Cardiac fibroblast (primary cell): Measurements from ENCODE around the gene PLPPR2.
"Not testable (repeated sequence)": the region's sequence is repeated elsewhere in the genome, so short reads cannot be mapped to it uniquely, and the experiment has no call there.

Experiments used
- DNase-seq, 2 donors: peaks; one replicate each; pipeline versions ENCODE4 v3.0.0 to v3.0.0-alpha.2; 2010; ENCODE audit warnings: low read depth in 2 of 2
- H3K4me3 ChIP-seq, 2 donors: replicated peaks in 1 of 2; 1 replicate in 1 of 2; 2 replicates in 1 of 2; pipeline ENCODE4 v1.5.1; 2011; ENCODE audit warnings: low read depth in 2 of 2, low read length in 2 of 2, mild to moderate bottlenecking in 2 of 2, moderate library complexity in 1 of 2
- TF ChIP-seq, protein P1 (sequence below): IDR thresholded peaks from one replicate; pipeline ENCODE4 v1.5.1; 2011; ENCODE audit warnings: low read depth, mild to moderate bottlenecking, low read length, inconsistent platforms

Gene PLPPR2

DNA sequence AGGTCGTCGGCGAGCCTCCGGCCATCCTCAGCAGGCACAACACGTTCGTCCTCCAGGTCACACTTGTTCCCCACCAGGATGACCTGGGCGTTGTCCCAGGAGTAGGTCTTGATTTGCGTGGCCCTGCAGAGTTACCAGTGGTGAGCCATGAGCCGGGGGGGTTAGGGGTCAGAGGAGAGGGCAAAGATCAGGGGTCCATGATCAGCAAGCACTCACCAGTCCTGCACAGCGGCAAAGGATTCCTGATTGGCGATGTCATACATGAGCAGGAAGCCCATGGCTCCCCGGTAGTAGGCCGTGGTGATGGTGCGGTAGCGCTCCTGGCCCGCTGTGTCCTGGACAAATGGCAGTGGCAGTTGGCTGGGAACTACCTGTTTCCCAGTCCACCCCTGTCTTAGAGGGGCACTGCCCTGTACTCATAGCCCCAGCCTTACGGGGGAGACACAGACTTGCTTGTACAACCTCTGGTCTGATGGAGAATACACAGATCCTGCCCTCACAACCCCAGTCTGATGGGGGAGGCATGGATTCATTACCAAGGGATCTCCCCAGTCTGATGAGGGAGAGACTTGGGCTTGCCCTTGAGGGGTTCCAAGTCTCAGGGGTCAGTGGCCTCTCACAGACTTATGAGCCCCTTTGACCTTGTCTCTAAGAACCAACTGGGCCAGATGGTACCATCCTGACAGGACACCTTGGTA lies 19.6 kb upstream of the PLPPR2 start:
- TF ChIP-seq, protein P1, sequence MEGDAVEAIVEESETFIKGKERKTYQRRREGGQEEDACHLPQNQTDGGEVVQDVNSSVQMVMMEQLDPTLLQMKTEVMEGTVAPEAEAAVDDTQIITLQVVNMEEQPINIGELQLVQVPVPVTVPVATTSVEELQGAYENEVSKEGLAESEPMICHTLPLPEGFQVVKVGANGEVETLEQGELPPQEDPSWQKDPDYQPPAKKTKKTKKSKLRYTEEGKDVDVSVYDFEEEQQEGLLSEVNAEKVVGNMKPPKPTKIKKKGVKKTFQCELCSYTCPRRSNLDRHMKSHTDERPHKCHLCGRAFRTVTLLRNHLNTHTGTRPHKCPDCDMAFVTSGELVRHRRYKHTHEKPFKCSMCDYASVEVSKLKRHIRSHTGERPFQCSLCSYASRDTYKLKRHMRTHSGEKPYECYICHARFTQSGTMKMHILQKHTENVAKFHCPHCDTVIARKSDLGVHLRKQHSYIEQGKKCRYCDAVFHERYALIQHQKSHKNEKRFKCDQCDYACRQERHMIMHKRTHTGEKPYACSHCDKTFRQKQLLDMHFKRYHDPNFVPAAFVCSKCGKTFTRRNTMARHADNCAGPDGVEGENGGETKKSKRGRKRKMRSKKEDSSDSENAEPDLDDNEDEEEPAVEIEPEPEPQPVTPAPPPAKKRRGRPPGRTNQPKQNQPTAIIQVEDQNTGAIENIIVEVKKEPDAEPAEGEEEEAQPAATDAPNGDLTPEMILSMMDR = no peak
- DNase-seq = no peak
- no peak overlapping the region for H3K4me3 ChIP-seq

DNA sequence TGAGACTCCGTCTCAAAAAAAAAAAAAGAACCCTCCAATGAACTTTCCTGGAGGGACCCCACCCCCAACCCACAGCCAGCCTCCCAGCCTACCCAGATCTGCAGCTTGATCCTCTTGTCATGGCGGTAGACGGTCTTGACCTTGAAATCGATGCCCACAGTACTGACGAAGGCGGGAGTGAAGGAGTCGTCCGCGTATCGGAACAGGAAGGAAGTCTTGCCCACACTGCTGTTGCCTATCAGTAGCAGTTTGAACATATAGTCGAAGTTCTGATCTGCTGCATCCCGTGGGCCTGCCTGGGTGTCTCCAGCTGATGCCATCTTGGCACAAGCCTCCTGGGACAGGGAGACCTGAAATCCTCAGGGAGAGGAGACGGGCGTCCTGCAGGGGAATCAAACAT lies 18.2 kb upstream of the PLPPR2 start:
- TF ChIP-seq, protein P1 = no peak
- H3K4me3 ChIP-seq = no peak overlapping the region
- no peak for DNase-seq

DNA sequence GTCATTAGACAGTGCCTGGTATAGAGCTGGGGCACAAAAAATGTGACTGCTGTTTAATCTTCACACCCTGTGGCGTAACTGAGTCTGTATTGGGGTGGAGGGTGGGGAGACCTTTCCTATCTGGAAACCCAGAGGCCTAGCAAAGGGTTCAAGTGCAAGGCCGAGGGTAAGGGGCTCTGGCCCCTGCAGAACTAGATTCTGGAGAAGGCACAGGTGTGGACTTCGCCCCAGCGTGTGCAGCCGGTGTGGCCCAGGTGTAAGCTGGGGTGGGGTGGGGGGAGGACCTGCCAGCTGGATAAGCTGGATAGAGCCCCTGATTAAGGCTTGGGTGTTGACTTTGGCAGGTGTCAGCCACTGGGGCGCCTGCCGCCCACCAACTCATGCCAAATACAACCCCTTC lies 17.1 kb upstream of the PLPPR2 start:
- no peak for DNase-seq
- no peak overlapping the region for H3K4me3 ChIP-seq
- TF ChIP-seq, protein P1 = no peak

DNA sequence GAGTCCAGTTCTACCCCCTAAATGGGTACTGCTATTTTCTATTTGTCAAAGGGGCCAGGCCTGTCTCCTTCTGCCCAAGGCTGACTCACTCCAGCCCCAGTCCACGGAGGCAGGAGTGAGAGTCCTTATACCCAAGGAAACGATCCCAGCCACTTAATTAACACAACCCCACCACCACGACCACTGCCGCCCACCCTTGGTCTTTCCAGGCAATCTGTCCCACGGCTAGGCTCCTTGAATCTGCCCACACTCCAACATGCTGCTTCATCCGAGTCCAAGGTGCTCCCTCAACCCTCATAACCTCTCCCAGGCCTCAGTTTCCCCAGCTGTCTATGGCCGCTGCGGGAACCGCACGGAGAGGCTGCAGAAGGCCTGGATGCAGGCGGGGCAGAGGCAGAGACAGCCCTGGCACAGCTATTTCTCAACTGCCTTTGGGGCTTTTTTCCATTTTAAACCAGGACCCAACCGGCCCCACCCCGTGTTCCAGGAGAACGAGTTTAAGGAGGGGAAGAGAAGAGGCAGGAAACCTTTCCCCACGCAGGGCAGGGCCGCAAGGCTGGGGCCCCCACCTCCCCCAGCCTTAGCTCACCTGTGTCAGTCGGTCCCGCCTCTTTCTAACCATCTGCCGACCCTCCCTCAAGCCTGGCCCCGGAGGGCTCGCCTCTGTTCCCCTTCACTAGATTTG lies 16.5 kb upstream of the PLPPR2 start:
- peak overlapping the region; percentile 78 to 81 for H3K4me3 ChIP-seq
- TF ChIP-seq, protein P1 = no peak
- no peak for DNase-seq

DNA sequence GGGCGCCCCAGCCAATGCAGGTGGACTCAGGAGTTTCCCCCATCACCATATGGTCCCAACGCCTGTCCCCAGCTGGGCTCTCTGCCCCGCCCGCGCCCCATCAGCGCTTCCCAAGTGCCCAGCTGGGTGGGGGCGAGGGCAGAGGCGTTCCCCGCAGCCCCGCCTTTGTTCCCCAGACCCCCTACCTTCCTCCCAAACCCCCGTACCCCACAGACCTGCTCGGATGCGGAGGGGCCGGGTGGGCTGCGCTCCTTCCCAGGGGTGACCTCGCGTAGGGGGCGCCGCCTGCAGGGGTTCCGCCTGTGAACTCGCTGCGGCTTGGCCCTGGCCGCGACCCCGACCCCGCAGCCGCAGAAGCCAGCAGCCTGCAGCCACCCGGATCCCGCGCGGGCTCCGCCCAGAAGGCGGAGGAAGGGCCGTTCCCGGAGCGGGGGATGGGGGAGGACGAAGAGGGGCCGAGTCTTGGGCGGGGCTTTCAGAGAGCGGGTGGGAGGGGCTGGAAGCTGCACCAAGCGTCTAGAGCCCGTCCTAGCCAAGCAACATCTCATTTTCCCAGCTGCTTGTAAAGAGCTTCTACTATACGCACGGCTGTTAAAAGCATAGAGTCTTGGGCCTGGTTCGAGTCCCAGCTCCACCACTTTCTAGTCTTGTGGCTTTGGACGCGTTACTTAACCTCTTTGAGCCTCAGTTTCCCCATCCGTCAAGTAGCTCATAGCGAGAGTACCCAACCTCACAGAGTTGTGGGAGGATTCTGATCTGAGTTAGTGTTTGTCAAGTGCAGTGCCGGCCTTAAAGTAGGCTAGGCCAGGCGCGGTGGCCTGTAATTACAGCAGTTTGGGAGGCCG lies 15.8 kb upstream of the PLPPR2 start, which contains the start of gene RAB3D:
TSS of gene RAB3D (minus strand) at position 404 of the 845 bp plus-strand sequence. CDS start 2,258 bp downstream, outside the sequence.
- H3K4me3 ChIP-seq = peak within 1 kb of the TSS; percentile 78 to 81
- TF ChIP-seq, protein P1 = no peak
- peak; percentile 85 to 94 for DNase-seq

DNA sequence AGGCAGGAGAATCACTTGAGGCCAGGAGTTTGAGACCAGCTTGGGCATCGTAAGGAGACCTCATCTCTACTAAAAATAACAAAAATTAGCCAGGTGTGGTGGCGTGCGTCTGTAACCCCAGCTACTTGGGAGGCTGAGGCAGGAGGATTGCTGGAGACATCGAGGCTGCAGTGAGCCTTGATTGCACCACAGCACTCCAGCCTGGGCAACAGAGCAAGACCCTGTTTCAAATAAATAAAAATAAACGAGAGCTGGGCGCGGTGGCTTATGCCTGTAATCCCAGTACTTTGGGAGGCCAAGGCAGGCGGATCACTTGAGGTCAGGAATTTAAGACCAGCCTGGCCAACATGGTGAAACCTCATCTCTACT lies 15.1 kb upstream of the PLPPR2 start:
- not testable (repeated sequence) for H3K4me3 ChIP-seq, DNase-seq

DNA sequence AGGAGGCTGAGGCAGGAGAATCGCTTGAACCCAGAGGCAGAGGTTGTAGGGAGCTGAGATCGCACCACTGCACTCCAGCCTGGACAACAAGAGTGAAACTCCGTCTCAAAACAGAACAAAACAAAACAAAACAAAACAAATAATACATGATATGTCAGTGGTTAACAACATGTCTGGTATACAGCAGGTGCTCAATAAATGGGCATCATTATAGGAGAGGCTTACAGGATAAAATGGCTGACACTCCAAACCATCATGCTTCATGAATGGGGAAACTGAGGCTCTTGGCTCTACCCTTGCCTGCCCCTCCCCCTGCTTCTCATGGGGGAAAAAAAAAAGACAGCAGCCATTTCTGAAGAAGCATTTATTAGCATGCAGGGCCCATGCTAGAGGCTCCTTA lies 12.8 kb upstream of the PLPPR2 start:
- no peak for DNase-seq
- H3K4me3 ChIP-seq = no peak overlapping the region
- TF ChIP-seq, protein P1 = no peak
